ENCODE results near the gene LAD1.

DNA sequence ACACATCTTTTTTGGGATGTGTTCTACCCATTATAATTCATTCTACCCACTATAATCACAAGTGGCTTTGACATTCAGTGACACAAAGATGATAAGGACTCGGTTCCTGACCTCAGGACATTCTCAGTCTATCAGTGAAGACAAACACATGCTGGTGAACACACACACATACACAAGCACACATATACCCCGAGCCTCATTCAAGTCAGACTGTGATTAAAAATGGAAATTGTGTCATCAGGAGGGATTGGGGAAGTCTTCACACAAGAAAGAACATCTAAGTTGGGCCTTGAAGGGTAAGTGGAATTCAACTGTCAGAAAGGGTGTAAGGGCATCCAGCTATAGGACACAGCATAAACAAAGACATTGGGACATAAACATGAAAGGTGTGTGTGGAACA, 2.6 kb upstream of the LAD1 start:
- TF ChIP-seq, protein P1, sequence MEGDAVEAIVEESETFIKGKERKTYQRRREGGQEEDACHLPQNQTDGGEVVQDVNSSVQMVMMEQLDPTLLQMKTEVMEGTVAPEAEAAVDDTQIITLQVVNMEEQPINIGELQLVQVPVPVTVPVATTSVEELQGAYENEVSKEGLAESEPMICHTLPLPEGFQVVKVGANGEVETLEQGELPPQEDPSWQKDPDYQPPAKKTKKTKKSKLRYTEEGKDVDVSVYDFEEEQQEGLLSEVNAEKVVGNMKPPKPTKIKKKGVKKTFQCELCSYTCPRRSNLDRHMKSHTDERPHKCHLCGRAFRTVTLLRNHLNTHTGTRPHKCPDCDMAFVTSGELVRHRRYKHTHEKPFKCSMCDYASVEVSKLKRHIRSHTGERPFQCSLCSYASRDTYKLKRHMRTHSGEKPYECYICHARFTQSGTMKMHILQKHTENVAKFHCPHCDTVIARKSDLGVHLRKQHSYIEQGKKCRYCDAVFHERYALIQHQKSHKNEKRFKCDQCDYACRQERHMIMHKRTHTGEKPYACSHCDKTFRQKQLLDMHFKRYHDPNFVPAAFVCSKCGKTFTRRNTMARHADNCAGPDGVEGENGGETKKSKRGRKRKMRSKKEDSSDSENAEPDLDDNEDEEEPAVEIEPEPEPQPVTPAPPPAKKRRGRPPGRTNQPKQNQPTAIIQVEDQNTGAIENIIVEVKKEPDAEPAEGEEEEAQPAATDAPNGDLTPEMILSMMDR (IDR thresholded peaks at IDR 0.05; ENCODE audit: low read depth, low read length, poor library complexity, severe bottlenecking), result no peak
- no peak for TF ChIP-seq EZH2phosphoT487 (IDR thresholded peaks at IDR 0.05; ENCODE audit: borderline replicate concordance, low read length)

All from DOHH2 (cell line).